Liver (tissue), 9 donors: ENCODE results near the gene CNIH2. TPM values are rescaled to one million over a fixed set of nuclear protein-coding genes. Genes with fewer than 3 reads are reported as not detected.
A peak's percentile ranks its signal among the peaks of the same experiment; 100 is the strongest.

Experiments
- DNase-seq: peaks from one replicate; pipeline ENCODE4 v3.0.0-alpha.2; 2017; ENCODE audit warnings: low spot score
- H3K27ac ChIP-seq, 2 donors: one replicate each; pipeline ENCODE4 v1.7.0; 2013; ENCODE audit warnings: inconsistent platforms in 2 of 2, low read length in 2 of 2, control low read depth in 1 of 2, low read depth in 1 of 2, mild to moderate bottlenecking in 1 of 2
- H3K27me3 ChIP-seq, 4 donors: one replicate each; pipeline versions ENCODE4 v1.6.1 to v1.7.0; 2013; ENCODE audit warnings: low read length in 3 of 4, inconsistent platforms in 1 of 4, mild to moderate bottlenecking in 1 of 4, moderate library complexity in 1 of 4; ENCODE audit not compliant: control insufficient read depth in 4 of 4, insufficient read depth in 4 of 4
- H3K36me3 ChIP-seq, 4 donors: one replicate each; pipeline versions ENCODE4 v1.6.1 to v1.7.0; 2013; ENCODE audit warnings: low read length in 3 of 4, mild to moderate bottlenecking in 3 of 4, low read depth in 1 of 4, moderate library complexity in 1 of 4; ENCODE audit not compliant: control insufficient read depth in 4 of 4, insufficient read depth in 3 of 4
- H3K4me1 ChIP-seq, 4 donors: one replicate each; pipeline versions ENCODE4 v1.6.1 to v1.7.0; 2013; ENCODE audit warnings: low read length in 3 of 4, mild to moderate bottlenecking in 3 of 4, moderate library complexity in 1 of 4; ENCODE audit not compliant: control insufficient read depth in 4 of 4, insufficient read depth in 4 of 4
- H3K4me3 ChIP-seq, 3 donors: one replicate each; pipeline versions ENCODE4 v1.6.1 to v1.7.0; 2013; ENCODE audit warnings: low read length in 3 of 3, control low read depth in 1 of 3, low read depth in 1 of 3, mild to moderate bottlenecking in 1 of 3
- H3K9ac ChIP-seq, 2 donors: one replicate each; pipeline ENCODE4 v1.7.0; 2013; ENCODE audit warnings: low read length in 2 of 2, mild to moderate bottlenecking in 2 of 2, moderate library complexity in 2 of 2, control low read depth in 1 of 2, low read depth in 1 of 2
- H3K9me3 ChIP-seq, 4 donors: one replicate each; pipeline versions ENCODE4 v1.6.1 to v1.7.0; 2013; ENCODE audit warnings: low read length in 3 of 4; ENCODE audit not compliant: control insufficient read depth in 4 of 4
- EGR1 ChIP-seq, 2 donors: IDR thresholded peaks; 2 replicates each; pipeline ENCODE4 v1.6.1; 2016 to 2018; ENCODE audit warnings: antibody characterized with exemption in 2 of 2, low read depth in 2 of 2
- FOXA2 ChIP-seq: IDR thresholded peaks from 2 replicates; pipeline ENCODE4 v1.6.1; 2016; ENCODE audit warnings: antibody characterized with exemption
- GABPA ChIP-seq, 2 donors: IDR thresholded peaks in 1 of 2; conservative IDR thresholded peaks in 1 of 2; 2 replicates each; pipeline ENCODE4 v1.6.1; 2016; ENCODE audit warnings: antibody characterized with exemption in 2 of 2, mild to moderate bottlenecking in 1 of 2, moderate library complexity in 1 of 2
- HNF4G ChIP-seq: IDR thresholded peaks from 2 replicates; pipeline ENCODE4 v1.6.1; 2016; ENCODE audit warnings: antibody characterized with exemption
- JUND ChIP-seq, 2 donors: IDR thresholded peaks; 2 replicates each; pipeline ENCODE4 v1.6.1; 2016; ENCODE audit warnings: antibody characterized with exemption in 2 of 2
- MAX ChIP-seq: IDR thresholded peaks from 2 replicates; pipeline ENCODE4 v1.6.1; 2016; ENCODE audit warnings: antibody characterized with exemption
- NR2F2 ChIP-seq: IDR thresholded peaks from 2 replicates; pipeline ENCODE4 v1.6.1; 2016; ENCODE audit warnings: antibody characterized with exemption
- RAD21 ChIP-seq, 2 donors: IDR thresholded peaks; 2 replicates each; pipeline ENCODE4 v1.6.1; 2016; ENCODE audit warnings: antibody characterized with exemption in 2 of 2, mild to moderate bottlenecking in 2 of 2
- REST ChIP-seq: IDR thresholded peaks from 2 replicates; pipeline ENCODE4 v1.6.1; 2016; ENCODE audit warnings: antibody characterized with exemption, mild to moderate bottlenecking
- RXRA ChIP-seq, 2 donors: IDR thresholded peaks; 2 replicates each; pipeline ENCODE4 v1.6.1; 2017 to 2018; ENCODE audit warnings: antibody characterized with exemption in 2 of 2, mild to moderate bottlenecking in 1 of 2
- WGBS: extraction: QIAGEN DNeasy Blood & Tissue Kit; methylation state at CpG from one replicate; pipeline ENCODE4 v1.1.7; 2013; 5-methylcytosine and 5-hydroxymethylcytosine counted together
- polyA plus RNA-seq, 2 donors: library from polyadenylated mRNA; stranded (reverse) in 1 of 2; unstranded in 1 of 2; fragments of 200-250 nt in 1 of 2; fragments of >200 nt in 1 of 2; fragmentation: Nextera tagmentation in 1 of 2; extraction: Ambion mirVana in 1 of 2; gene quantifications; one replicate each; pipeline versions ENCODE4 v1.2.1 to v1.2.3, GENCODE V29; 2013 to 2015
- total RNA-seq, 2 donors: library from RNA; depleted of rRNA; stranded (reverse); fragments of >200 nt; gene quantifications; one replicate each; pipeline ENCODE4 v1.2.3, GENCODE V29; 2014
- donor health status: healthy.
- donor health status: healthy.
- donor health status: healthy.
- donor health status: healthy.
- donor health status: healthy.

The CNIH2 gene
- total and polyA plus RNA-seq, 4 donors, result 0.07 TPM; not detected in 3

GRCh38 chr11:66322732-66323427 lies 44.9 kb downstream of the CNIH2 start:
- Histone ChIP-seq H3K36me3 (no peaks in the 10 kb centered on the region), H3K9ac (no peak overlapping the region), H3K27me3 (no peaks in the 10 kb centered on the region), H3K27ac (no peak overlapping the region), H3K4me3 (no peak overlapping the region), H3K9me3 (no peaks in the 10 kb centered on the region), H3K4me1 (peaks cover 2 to 14% (median 8%) of the 10 kb centered on the region in 4 donors)
- WGBS, result 86% methylated on average over 11 of the region's 11 CpGs
- DNase-seq, result no peak
- TF ChIP-seq JUND (IDR thresholded peaks at IDR 0.05), result no peak
- no peak for TF ChIP-seq GABPA (IDR thresholded peaks at IDR 0.05 in 1 of 2, conservative IDR thresholded peaks at IDR 0.05 in 1 of 2)
- peak; percentile 13 for TF ChIP-seq NR2F2

GRCh38 chr11:66323684-66324083 lies 45.7 kb downstream of the CNIH2 start:
- no peak for DNase-seq
- H3K27me3 ChIP-seq, result no peaks in the 10 kb centered on the region
- no peak overlapping the region for H3K4me3 ChIP-seq
- no peak overlapping the region for H3K9ac ChIP-seq
- TF ChIP-seq REST (no peak), HNF4G (no peak), NR2F2 (no peak), FOXA2 (no peak), RXRA (IDR thresholded peaks at IDR 0.05) (no peak)
- H3K9me3 ChIP-seq, result no peaks in the 10 kb centered on the region
- 98% methylated on average over 1 of the region's 1 CpG for WGBS
- no peak overlapping the region for H3K27ac ChIP-seq
- peaks cover 2 to 11% (median 4%) of the 10 kb centered on the region in 4 donors for H3K4me1 ChIP-seq
- no peaks in the 10 kb centered on the region for H3K36me3 ChIP-seq

- Histone ChIP-seq H3K27ac (no peak overlapping the region), H3K9me3 (no peaks in the 10 kb centered on the region), H3K4me1 (peaks cover 2 to 9% (median 4%) of the 10 kb centered on the region in 4 donors), H3K4me3 (no peak overlapping the region), H3K36me3 (no peaks in the 10 kb centered on the region), H3K9ac (no peak overlapping the region), H3K27me3 (no peaks in the 10 kb centered on the region)
- DNase-seq, result no peak
- 82% methylated on average over 10 of the region's 10 CpGs for WGBS
- TF ChIP-seq JUND (IDR thresholded peaks at IDR 0.05), result no peak
- no peak for TF ChIP-seq HNF4G
Observed at GRCh38 chr11:66324664-66325063, 46.7 kb downstream of the CNIH2 start.

GRCh38 chr11:66325263-66325671 lies 47.3 kb downstream of the CNIH2 start:
- H3K9ac ChIP-seq, result no peak overlapping the region
- H3K36me3 ChIP-seq, result no peaks in the 10 kb centered on the region
- no peak overlapping the region for H3K4me3 ChIP-seq
- TF ChIP-seq GABPA (IDR thresholded peaks at IDR 0.05 in 1 of 2, conservative IDR thresholded peaks at IDR 0.05 in 1 of 2) (no peak), MAX (no peak), EGR1 (IDR thresholded peaks at IDR 0.05; ENCODE audit: low read depth in 2 of 2) (no peak), RAD21 (IDR thresholded peaks at IDR 0.05) (no peak)
- 88% methylated on average over 8 of the region's 8 CpGs for WGBS
- no peak for DNase-seq
- H3K27ac ChIP-seq, result no peak overlapping the region
- H3K9me3 ChIP-seq, result no peaks in the 10 kb centered on the region
- H3K27me3 ChIP-seq, result no peaks in the 10 kb centered on the region
- H3K4me1 ChIP-seq, result peaks cover 2 to 9% (median 4%) of the 10 kb centered on the region in 4 donors
